Activated T-cell treated with anti-CD3 and anti-CD28 coated beads, Interleukin-2, amount 50 U/mL, for 72 hours (primary cell): ENCODE data around the gene AKAP13. TPM values are rescaled to one million over a fixed set of nuclear protein-coding genes. Genes with fewer than 3 reads are reported as not detected.

Source experiments
- ATAC-seq, 2 donors: fragments of 150-1000 bp; cut with Tn5 transposase; replicated peaks in 1 of 2; 2 replicates each; pipeline ENCODE4 v1.10.0; 2021; ENCODE audit warnings: moderate library complexity in 2 of 2, mild to moderate bottlenecking in 1 of 2
- DNase-seq, 2 donors: peaks; one replicate each; pipeline ENCODE4 v3.0.0; 2021 to 2022; ENCODE audit warnings: mixed read lengths in 1 of 2
- H3K27ac Mint-ChIP-seq: one replicate; pipeline ENCODE4 v1.8.0; 2022; ENCODE audit warnings: mild to moderate bottlenecking, moderate library complexity, mixed read lengths
- H3K27me3 Mint-ChIP-seq: one replicate; pipeline ENCODE4 v1.8.0; 2022; ENCODE audit warnings: low read depth, mixed read lengths
- H3K36me3 Mint-ChIP-seq, 2 donors: one replicate each; pipeline ENCODE4 v1.8.0; 2022; ENCODE audit warnings: mixed read lengths in 2 of 2, mild to moderate bottlenecking in 1 of 2; ENCODE audit not compliant: insufficient read depth in 2 of 2
- H3K4me1 Mint-ChIP-seq: one replicate; pipeline ENCODE4 v1.8.0; 2022; ENCODE audit warnings: low read depth, mixed read lengths
- H3K4me3 Mint-ChIP-seq, 2 donors: one replicate each; pipeline ENCODE4 v1.8.0; 2022; ENCODE audit warnings: mild to moderate bottlenecking in 2 of 2, mixed read lengths in 2 of 2, moderate library complexity in 2 of 2
- H3K9me3 Mint-ChIP-seq, 2 donors: one replicate each; pipeline ENCODE4 v1.8.0; 2022; ENCODE audit warnings: mixed read lengths in 2 of 2
- total RNA-seq, 2 donors: library from RNA; stranded (reverse); gene quantifications; one replicate each; pipeline ENCODE4 v1.2.3, GENCODE V29; 2022

AKAP13 gene
- total RNA-seq, 2 donors from 2014 or later: 134 to 185 TPM

DNA sequence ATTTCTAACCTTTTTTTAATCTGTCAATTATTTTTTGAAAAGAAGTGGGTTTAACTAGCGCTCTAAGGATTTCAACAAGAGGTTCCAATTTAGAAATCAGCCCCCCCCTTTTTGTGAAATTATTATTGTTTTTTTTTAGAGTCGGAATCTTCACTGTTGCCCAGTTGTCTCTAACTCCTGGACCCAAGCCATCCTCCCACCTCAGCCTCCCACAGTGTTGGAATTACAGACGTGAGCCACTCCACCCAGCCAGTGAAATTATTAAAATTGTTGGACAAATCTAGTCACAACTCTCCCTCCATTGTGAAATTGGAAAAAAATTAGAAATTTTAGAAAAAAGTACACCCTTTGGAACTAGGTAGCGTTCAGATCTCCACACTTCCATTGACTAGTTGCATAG is 2.5 kb downstream of the AKAP13 start:
- H3K27ac Mint-ChIP-seq: peak overlapping the region; percentile 55
- ATAC-seq (no peak), DNase-seq (no peak)
- H3K27me3 Mint-ChIP-seq: no peaks in the 10 kb centered on the region
- no peaks in the 10 kb centered on the region for H3K9me3 Mint-ChIP-seq
- H3K4me1 Mint-ChIP-seq: peaks cover 52% of the 10 kb centered on the region
- peak overlapping the region; percentile 83 to 96 for H3K4me3 Mint-ChIP-seq
- H3K36me3 Mint-ChIP-seq: peaks cover 0 to 3% of the 10 kb centered on the region in 2 donors

GRCh38 chr15:85383470-85384148 is 3.2 kb downstream of the AKAP13 start:
- H3K4me3 Mint-ChIP-seq: peak overlapping the region; percentile 56 to 83
- H3K27ac Mint-ChIP-seq: no peak overlapping the region
- no peaks in the 10 kb centered on the region for H3K9me3 Mint-ChIP-seq
- H3K27me3 Mint-ChIP-seq: no peaks in the 10 kb centered on the region
- H3K4me1 Mint-ChIP-seq: peaks cover 56% of the 10 kb centered on the region
- ATAC-seq: no peak
- H3K36me3 Mint-ChIP-seq: peaks cover 0 to 3% of the 10 kb centered on the region in 2 donors
- DNase-seq: no peak

DNA sequence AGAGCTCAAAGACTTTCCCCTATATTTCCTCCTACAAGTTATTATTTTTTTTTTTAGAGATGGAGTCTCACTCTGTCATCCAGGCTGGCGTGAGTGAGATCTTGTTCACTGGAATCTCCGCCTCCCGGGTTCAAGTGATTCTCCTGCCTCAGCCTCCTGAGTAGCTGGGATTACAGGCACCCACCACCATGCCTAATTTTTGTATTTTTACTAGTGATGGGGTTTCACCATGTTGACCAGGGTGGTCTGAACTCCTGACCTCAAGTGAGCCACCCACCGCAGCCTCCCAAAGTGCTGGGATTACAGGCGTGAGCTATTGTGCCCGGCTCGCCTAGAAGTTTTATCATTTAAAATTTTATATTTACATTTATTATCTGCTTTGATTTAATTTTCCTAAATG is 5.9 kb downstream of the AKAP13 start:
- DNase-seq (no peak), ATAC-seq (no peak)
- peaks cover 0 to 2% of the 10 kb centered on the region in 2 donors for H3K36me3 Mint-ChIP-seq
- no peak overlapping the region for H3K4me3 Mint-ChIP-seq
- H3K9me3 Mint-ChIP-seq: no peaks in the 10 kb centered on the region
- H3K27ac Mint-ChIP-seq: no peak overlapping the region
- H3K4me1 Mint-ChIP-seq: peaks cover 47% of the 10 kb centered on the region
- H3K27me3 Mint-ChIP-seq: no peaks in the 10 kb centered on the region

DNA sequence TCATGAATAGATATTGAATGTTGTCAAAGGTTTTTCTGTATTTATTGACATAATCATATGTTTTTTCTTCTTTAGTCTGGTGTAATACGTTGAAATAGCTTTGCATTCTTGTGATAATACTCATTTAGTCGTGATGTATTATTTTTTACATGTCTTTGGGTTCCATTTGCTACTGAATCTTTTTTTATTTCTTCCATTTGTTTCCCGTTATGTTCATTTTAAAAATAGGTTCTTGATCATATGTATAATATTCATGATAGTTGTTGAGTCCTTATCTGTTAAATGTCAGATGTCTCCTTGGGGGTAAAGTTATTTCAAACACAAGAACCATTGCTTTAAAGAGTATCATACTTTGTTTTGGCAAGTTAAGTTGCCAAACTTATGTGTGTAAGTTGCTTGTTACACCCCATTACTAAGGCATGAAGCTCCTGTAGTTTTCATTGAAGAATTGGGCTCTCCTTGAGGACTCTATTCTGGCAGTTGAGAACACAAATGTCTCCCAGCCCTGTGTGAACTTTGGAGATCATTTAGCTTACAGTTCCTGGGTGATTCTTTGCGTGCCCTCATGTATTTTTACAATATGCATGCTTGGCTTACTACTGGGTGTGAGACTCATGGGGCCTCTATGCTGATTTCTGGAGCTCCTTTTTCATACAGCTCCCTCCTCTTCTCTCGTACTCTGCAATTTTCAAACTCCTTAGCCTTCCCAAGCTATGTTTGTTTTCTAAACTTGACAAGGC is 8.3 kb downstream of the AKAP13 start:
- peaks cover 36% of the 10 kb centered on the region for H3K4me1 Mint-ChIP-seq
- peaks cover 0 to 3% of the 10 kb centered on the region in 2 donors for H3K36me3 Mint-ChIP-seq
- H3K27me3 Mint-ChIP-seq: no peaks in the 10 kb centered on the region
- peak overlapping the region; percentile 49 for H3K27ac Mint-ChIP-seq
- no peak overlapping the region for H3K4me3 Mint-ChIP-seq
- no peaks in the 10 kb centered on the region for H3K9me3 Mint-ChIP-seq
- DNase-seq: no peak
- ATAC-seq: no peak

DNA sequence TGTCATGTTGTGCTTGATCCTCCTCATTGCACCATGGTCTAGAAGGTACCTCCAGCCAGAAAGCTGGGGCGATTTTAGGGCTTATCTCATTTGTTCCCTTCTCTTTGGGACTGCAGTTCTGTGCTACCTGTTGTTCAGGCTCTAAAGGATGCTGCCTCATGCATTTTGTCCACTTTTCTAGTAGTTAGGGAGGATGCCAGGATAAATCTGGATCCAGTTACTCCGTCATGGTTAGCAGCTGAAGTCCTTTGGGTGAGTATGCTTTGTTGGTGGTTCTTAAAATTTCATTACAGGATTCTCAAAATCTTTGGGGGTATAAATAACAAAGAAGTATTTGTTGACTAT is 8.9 kb downstream of the AKAP13 start:
- H3K27me3 Mint-ChIP-seq: no peaks in the 10 kb centered on the region
- peaks cover 36% of the 10 kb centered on the region for H3K4me1 Mint-ChIP-seq
- no peaks in the 10 kb centered on the region for H3K9me3 Mint-ChIP-seq
- peaks cover 0 to 3% of the 10 kb centered on the region in 2 donors for H3K36me3 Mint-ChIP-seq
- H3K27ac Mint-ChIP-seq: no peak overlapping the region
- DNase-seq: no peak
- ATAC-seq: no peak
- no peak overlapping the region for H3K4me3 Mint-ChIP-seq

DNA sequence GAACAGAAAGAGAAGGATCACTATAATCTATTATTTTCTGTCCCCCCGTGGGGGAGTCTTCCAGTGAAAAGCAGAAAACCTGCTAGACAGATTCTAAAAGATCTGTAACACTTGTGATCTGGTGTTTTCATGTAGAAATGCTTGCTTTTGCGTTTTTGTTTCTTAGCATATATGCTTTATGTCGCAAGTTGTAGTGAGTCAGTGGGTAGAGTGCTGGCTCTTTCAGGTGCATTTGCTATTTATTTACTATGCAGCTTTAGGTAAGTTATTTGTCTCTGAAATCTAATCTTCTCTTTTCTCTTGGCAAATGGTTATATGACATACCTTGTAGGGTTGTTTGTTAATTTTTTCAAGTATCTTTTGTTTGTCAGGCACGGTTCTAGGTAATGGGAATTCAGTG is 9.4 kb downstream of the AKAP13 start:
- Mint-ChIP-seq H3K9me3 (no peaks in the 10 kb centered on the region), H3K4me1 (peaks cover 38% of the 10 kb centered on the region), H3K4me3 (no peak overlapping the region), H3K27ac (no peak overlapping the region), H3K36me3 (peaks cover 0 to 3% of the 10 kb centered on the region in 2 donors), H3K27me3 (no peaks in the 10 kb centered on the region)
- no peak for DNase-seq
- no peak for ATAC-seq

GRCh38 chr15:85393210-85393609 is 12.8 kb downstream of the AKAP13 start:
- Mint-ChIP-seq H3K9me3 (no peaks in the 10 kb centered on the region), H3K27me3 (no peaks in the 10 kb centered on the region), H3K36me3 (peaks cover 0 to 3% of the 10 kb centered on the region in 2 donors), H3K4me1 (peaks cover 46% of the 10 kb centered on the region), H3K27ac (no peak overlapping the region), H3K4me3 (no peak overlapping the region)
- DNase-seq (no peak), ATAC-seq (no peak)

DNA sequence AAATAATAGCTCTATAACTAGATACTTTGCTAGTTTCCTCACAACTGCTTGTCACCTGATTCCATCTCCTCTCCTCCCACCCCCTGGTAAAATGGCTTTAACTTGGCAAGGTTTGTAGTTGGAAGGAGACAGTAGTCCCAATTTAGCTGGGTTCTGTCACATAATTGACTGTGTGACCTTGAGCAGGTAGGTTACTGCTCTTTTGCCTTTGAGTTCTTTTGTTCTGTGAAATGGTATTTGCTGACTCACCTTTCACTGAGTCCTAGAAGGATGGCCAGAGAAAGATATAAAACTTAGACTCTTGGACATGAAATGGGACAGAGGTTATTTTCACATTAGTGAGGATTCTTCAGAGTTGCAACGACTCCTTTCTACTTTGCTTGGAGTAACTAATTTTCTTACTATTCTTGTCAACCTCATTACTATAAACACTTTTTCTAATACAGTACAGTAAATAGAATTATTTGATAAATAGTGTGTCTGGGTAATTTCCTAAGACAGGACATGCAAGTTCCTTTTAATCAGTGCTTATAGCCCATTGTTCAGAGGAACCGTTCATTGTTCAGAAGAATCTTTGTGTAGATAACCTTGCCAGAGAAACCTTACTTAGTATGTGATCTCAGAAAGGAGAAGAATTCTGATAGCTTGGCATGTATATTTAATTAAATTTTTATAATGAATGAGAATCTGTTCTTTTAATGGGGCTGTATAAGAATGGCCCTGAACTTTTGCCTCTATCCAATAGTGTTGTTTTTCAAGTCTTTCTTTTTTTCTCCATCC is 14.3 kb downstream of the AKAP13 start:
- ATAC-seq (no peak), DNase-seq (no peak)
- Mint-ChIP-seq H3K4me1 (peaks cover 45% of the 10 kb centered on the region), H3K9me3 (no peaks in the 10 kb centered on the region), H3K27ac (no peak overlapping the region), H3K4me3 (no peak overlapping the region), H3K36me3 (peaks cover 0 to 3% of the 10 kb centered on the region in 2 donors), H3K27me3 (no peaks in the 10 kb centered on the region)

DNA sequence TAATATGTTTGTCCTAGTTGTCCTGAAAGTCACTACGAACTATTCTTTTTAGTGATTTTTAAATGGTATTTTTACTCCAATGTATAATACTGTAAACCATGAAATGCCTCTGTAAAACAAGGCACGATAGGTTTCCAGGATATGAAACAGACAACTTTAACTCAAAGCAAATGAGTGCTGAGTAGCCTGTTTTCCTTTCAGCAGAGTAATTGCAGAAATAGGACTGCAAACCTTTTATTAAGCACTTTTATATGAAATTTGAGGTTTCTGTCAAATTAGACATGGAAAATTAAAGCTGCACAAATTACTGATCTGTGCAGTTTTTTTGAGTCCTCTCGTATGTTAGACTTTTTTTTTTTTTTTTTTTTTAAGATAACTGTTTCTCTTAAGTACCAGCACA is 16.2 kb downstream of the AKAP13 start:
- ATAC-seq: no peak
- DNase-seq: no peak
- Mint-ChIP-seq H3K27ac (no peak overlapping the region), H3K9me3 (no peaks in the 10 kb centered on the region), H3K4me3 (no peak overlapping the region), H3K36me3 (peaks cover 0 to 3% of the 10 kb centered on the region in 2 donors), H3K4me1 (peaks cover 53% of the 10 kb centered on the region), H3K27me3 (no peaks in the 10 kb centered on the region)

DNA sequence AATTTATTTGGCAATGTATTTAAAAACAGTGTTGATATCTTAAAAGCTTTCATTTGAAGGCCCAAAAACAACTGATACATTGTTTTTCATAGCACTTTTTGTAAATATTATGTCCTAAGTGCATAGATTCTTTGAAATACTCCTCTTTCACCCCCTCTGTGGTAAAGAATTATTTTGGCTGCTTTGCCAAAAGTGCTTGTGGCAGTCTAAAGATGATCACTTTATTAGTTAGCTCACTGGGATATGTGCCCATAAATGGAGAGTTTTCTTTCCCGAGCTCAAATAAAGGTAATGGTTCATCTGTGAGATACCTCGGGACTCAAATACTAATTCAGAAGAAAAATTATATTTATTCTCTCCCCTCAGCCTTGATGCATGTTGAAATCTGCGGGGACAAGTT is 16.7 kb downstream of the AKAP13 start:
- Mint-ChIP-seq H3K36me3 (peaks cover 0 to 3% of the 10 kb centered on the region in 2 donors), H3K4me3 (no peak overlapping the region), H3K4me1 (peaks cover 59% of the 10 kb centered on the region), H3K9me3 (no peaks in the 10 kb centered on the region), H3K27ac (no peak overlapping the region), H3K27me3 (no peaks in the 10 kb centered on the region)
- ATAC-seq: no peak
- no peak for DNase-seq

DNA sequence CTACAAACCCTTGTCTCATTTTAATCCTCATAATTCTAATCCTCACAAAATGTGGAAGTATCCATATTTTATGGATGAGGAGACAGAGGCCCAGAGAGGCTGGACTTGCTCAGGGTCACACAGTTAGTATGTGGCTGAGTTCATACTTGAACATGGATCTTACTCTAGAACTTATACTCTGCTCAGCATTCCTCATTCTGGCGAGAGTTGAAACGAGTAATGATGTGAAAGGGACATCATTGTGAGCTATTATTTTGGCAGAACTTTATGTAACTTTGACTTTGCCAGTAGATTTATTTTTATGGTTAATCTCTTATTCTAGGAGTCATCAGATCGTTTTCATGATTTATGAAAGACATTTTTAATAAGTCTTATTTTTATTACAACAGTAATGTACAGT is 17.5 kb downstream of the AKAP13 start:
- Mint-ChIP-seq H3K4me1 (peaks cover 61% of the 10 kb centered on the region), H3K4me3 (no peak overlapping the region), H3K36me3 (peaks cover 0 to 1% of the 10 kb centered on the region in 2 donors), H3K27me3 (no peaks in the 10 kb centered on the region), H3K27ac (no peak overlapping the region), H3K9me3 (no peaks in the 10 kb centered on the region)
- ATAC-seq (no peak), DNase-seq (no peak)

DNA sequence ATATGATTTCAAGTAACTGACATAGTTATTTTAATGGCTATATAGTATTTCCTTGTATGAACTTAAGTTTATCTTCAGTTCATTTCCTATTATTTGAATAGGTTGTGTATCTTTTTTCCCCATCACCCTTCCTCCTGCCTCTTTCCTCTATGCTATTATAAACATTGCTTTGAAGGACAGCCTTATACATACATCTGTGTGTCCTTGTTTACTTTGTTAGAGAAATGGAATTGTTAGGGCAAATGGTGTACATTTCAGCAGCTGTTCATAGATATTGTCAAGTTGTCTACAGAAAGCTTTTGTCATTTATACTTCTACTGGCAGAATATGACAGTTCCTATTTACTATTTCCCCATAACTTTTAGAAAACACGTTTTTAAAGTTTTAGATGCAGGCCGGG is 18.4 kb downstream of the AKAP13 start:
- no peak for ATAC-seq
- H3K4me3 Mint-ChIP-seq: no peak overlapping the region
- H3K36me3 Mint-ChIP-seq: no peaks in the 10 kb centered on the region
- H3K9me3 Mint-ChIP-seq: no peaks in the 10 kb centered on the region
- H3K4me1 Mint-ChIP-seq: peaks cover 59% of the 10 kb centered on the region
- no peak for DNase-seq
- H3K27ac Mint-ChIP-seq: no peak overlapping the region
- H3K27me3 Mint-ChIP-seq: no peaks in the 10 kb centered on the region

GRCh38 chr15:85399627-85400026 is 19.2 kb downstream of the AKAP13 start:
- Mint-ChIP-seq H3K4me1 (peaks cover 59% of the 10 kb centered on the region), H3K36me3 (no peaks in the 10 kb centered on the region), H3K4me3 (no peak overlapping the region), H3K9me3 (no peaks in the 10 kb centered on the region), H3K27me3 (no peaks in the 10 kb centered on the region), H3K27ac (no peak overlapping the region)
- DNase-seq (no peak), ATAC-seq (no peak)
